NCI-H2107 treated with DMSO at 0.1 percent for 48 hours (cell line): Measurements from ENCODE around the gene SOX18.

Experiments
- DNase-seq: peaks from one replicate; lab custom pipeline; 2025; ENCODE audit not compliant: unreplicated experiment; lab: John Stamatoyannopoulos, UW

SOX18 gene

DNA sequence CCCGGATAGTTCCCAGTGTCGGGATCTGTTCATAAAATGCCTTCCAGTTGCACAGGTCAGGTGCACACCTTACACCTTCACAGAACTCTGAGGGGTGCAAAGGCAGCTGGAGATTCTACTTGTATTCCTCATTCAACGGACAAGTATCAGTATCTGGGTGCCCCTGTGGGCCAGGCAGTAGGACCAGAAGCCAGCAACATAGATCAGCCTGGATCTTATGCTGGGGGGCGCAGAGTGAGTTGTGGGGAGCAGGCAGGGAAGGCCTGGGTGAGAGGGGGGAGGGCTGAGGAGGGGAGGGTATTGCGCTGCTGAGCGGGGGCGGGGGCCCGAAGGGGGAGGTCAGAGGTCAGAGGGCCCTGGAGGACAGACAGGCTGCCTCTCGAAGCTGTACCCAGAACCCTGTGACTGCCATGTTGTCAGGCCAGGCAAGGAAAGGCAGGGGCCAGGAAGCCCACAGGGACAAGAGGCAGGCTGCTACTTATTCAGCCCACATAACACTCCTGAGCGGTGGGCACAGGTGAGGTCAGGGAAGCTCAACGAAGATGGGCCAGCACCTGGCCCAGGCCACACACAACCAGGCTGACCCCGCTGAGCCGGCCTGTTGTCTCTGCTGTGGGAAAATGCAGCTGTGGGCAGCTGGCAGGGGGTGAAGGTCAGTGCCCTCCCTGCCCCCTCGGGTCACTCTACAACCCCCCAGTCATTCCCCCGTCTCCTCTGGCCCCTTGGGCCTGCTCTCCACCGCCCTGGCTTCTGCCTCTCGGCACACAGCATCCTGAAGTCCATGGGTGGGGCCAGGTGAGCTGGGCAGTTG is 31.6 kb upstream of the SOX18 start:
- DNase-seq, result no peak

DNA sequence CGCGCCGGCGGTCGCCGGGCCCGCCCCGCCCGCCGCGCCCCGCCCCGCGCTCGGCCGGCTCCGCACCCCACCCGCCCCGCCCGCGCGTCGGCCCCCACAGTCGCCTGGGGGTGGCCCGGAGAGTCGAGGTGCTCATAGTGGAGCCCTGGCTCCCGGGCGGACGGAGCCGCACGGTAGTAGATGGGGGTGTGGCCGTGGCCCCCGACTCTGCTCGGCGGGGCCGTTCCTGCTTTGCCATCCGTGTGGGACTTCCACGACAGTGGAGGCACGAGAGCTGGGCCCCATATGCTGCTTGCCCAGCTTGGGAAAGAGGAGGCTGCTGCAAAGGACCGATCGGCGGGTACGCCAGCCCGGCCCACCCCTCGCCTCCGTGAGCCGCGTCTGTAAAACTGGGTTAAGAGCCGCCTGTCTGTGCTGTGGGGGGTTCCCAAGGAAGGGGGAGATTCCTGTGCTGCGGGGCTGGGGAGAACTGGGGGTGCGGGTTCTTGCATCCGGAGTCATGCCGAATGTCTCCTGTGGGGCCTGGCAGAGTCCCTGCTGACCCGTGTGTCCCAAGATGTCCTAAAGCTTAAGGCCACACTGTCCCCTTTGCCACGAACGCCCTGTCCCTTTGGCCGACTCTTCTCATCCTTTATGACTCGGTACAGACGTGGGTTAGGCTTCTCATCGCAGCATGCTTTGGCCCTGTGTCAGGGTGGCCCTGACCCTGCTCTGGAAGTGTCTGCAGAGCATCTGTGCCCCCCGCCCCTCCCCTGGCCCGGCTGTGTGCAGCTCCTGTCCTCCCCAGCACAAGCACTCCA is 30.8 kb upstream of the SOX18 start, which contains the start of gene OPRL1:
TSS of gene OPRL1 (plus strand) at position 70 of the 800 bp plus-strand sequence. CDS start 12,639 bp downstream, outside the sequence.
- DNase-seq, result no peak

DNA sequence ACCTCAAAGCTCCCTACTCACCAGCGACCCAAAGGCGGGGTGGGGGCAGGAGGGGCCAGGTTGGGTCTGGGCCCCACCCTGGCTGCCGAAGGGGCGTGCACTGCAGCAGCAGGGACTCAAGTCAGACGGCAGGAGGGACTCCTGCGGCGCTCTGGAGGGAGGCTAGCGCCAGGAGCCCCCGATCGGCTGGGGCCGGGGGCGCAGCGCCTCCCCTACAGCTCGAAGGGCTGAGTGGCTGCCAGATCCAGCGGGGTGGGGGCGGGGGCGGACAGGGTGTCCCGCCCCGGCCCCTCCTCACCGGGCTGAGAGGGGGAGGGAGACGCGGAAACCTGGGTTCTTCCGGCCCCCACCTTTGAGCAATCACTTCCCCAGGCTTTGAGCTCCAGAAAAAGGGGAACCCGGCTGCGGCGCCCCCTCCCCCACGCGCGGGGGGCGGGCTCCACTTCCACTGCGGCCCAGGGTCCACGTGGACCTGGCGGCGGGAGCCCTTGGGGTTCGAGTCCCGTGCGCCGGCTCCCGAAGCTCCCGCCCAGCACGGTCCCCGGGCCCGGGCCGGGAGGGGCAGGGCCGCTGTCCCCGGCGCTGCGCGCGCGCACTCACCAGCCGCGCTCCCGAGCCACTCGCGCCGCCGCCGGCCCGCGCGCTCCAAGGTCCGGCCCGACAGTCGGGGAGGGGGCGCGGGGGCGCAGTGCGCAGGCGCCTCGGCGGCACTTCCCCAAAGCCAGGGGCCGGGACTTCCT is 30.0 kb upstream of the SOX18 start, which contains the start of gene RGS19:
TSS of gene RGS19 (minus strand) at position 246 of the 740 bp plus-strand sequence. CDS start 2,632 bp downstream, outside the sequence.
- no peak for DNase-seq

GRCh38 chr20:64078934-64079272 is 29.5 kb upstream of the SOX18 start:
- no peak for DNase-seq

DNA sequence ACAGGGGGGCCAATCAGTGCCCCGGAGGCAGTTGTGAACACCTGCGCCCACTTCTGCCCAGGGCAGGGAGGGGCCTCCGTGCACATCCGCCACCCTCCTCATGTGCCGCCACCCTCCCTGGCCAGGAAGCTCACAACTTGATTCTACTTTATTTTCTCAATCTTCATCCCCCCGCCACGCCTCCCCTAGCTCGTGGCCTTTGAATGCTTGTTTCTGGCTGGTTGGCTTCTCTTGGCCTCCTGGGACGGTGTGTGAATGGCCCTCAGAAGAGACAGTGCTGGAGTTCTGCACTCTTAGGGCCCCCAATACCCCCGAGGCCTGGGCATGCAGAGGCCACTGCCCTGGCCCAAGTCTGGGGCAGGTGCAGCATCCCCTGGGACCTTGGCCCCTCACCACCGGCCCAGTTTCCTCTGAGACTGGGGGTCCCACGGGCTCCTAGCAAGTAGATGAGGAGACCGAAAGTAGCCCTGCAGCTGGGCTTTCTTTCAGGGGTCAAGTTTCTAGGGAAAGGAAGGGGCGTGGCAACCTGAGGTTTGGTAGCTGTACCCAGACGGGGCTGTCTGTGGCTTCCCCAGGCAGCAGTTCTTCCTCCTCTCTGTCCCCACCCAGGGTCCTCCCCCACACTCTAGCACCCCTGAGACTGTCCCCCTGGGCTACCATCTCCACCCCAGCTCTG is 28.6 kb upstream of the SOX18 start:
- no peak for DNase-seq

GRCh38 chr20:64077541-64077875 is 28.1 kb upstream of the SOX18 start:
- DNase-seq, result no peak

- DNase-seq, result no peak
These were observed 27.7 kb upstream of the SOX18 start for GRCh38 chr20:64077094-64077493.

- DNase-seq, result no peak
These were observed 26.9 kb upstream of the SOX18 start for GRCh38 chr20:64076061-64076997.

- no peak for DNase-seq
These were observed 26.1 kb upstream of the SOX18 start for GRCh38 chr20:64075556-64075955.

DNA sequence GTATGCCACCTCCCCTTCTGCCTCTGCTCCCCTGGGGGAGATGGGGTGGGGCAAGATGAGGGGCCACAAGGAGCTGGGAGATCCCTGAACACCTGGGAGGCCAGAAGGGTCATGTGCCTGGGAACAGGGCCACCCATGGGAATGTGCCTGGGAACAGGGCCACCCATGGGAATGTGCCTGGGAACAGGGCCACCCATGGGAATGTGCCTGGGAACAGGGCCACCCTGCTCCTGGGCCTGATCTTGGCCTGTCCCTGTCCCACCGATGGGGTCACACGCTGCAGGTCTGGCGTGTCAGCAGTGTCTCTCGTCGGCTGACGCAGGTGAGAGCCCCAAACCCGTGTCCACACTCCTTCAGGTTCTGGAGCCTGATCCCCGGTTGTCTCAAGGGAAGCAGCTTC is 25.5 kb upstream of the SOX18 start:
- no peak for DNase-seq

DNA sequence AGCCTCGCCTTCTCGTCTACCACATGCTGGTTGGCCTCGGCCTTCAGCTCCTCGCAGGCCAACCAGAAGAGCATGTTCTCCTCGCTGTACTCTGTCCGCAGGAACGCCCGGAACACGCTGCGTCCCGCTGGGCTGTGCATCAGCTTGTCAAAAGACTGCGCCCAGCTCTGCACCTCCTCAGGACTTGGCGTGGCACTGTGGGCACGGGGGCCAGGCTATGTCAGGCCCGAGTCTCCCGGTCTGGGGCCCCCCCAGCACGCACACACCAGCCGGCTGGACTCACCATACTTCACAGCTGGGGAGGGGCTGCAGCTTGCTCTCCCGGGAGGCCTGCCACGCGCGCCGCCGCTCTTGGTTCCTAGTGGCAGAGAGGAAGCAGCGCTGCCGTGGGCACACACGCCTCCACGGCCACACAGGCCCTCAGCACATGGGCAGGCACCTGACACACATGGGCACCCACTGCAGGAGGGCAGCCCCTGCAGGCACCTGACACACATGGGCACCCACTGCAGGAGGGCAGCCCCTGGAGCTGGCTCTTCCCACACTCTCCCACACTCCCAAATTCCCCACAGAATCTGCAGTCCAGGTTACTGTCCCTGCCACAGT is 24.8 kb upstream of the SOX18 start:
- no peak for DNase-seq

- no peak for DNase-seq
These were observed 24.2 kb upstream of the SOX18 start for GRCh38 chr20:64073476-64074183.

GRCh38 chr20:64072498-64073063 is 23.1 kb upstream of the SOX18 start:
- no peak for DNase-seq

DNA sequence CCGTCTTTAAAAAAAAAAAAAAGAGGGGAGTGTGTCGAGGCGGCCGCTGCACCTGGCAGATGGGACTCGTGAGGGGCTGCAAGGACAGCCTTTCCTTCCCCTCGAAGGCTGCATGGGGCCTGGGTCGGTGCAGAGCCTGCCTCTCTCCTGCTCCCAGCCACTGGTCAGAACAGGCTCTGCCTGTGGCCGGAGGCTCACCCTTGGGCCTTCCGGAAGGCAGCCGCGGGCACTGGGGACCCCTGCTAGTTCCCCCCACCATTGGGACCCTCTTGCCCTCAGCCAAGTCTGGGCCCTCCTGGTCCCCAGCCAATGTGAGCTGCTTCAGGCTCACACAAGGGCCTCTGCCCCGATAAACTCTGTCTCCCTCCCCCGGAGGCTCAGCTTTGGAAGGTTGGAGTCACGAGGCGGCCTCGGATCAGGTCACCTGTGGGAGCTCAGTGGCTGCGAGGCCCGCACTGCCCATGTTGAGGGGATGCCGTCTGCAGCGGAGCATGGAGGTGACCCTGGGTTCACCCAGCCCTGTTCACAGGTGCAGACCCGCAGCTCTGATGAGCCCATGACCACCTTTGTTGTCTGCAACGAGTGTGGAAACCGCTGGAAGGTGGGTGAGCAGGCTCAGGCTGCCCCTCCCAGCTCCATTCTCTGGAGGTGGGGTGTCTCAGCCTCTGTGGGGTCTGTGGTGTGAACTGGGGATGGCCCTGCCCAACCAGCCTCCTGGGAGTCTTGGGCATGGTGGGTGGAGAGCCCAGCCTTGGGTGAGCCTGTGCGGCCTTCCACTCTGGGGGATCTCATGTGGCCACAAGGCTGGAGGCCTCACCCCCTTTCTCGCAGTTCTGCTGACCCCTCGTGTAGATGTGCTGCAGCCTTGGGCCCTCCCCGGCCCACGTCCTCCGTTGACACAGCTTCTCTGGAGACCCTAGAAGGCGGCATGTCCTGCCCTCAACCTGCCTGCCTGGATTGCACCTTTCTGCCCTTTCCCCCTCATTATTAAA is 22.2 kb upstream of the SOX18 start:
- no peak for DNase-seq

DNA sequence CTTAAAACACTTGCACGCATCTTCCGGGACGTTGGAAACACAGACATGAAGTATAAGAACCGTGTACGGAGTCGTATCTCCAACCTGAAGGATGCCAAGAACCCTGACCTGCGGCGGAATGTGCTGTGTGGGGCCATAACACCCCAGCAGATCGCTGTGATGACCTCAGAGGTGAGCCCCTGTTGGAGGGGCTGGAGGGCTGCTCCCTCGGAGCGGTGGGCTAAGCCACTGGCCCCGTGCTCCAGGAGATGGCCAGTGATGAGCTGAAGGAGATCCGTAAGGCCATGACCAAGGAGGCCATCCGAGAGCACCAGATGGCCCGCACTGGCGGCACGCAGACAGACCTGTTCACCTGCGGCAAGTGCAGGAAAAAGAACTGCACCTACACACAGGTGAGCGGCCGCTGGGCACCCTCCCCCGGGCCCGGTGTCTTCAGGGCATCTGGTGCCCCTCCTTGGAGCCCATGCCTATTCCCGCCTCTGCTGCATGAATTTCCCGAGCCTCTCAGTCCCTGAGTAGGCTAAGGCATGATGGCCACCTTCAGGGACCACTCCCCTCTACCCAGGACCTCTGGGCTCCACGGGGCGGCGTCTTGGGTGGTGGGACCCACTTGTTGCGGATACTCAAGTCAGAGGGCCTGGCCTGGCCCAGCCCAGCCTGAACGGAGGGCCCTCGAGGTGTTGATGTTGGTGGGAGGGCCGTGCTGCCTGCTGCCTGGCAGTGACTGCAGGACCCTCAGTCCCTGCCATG is 21.0 kb upstream of the SOX18 start:
- no peak for DNase-seq

GRCh38 chr20:64069614-64070243 is 20.3 kb upstream of the SOX18 start:
- DNase-seq, result no peak
